HG03575 (cell line): ENCODE measurements around the gene TPST2.

Source experiments
- ATAC-seq: cut with Tn5 transposase; IDR thresholded peaks from one replicate; pipeline ENCODE4 v1.9.1; 2021; ENCODE audit not compliant: unreplicated experiment, insufficient number of reproducible peaks, low FRiP score; ENCODE audit errors: extremely low read depth

TPST2 gene

DNA sequence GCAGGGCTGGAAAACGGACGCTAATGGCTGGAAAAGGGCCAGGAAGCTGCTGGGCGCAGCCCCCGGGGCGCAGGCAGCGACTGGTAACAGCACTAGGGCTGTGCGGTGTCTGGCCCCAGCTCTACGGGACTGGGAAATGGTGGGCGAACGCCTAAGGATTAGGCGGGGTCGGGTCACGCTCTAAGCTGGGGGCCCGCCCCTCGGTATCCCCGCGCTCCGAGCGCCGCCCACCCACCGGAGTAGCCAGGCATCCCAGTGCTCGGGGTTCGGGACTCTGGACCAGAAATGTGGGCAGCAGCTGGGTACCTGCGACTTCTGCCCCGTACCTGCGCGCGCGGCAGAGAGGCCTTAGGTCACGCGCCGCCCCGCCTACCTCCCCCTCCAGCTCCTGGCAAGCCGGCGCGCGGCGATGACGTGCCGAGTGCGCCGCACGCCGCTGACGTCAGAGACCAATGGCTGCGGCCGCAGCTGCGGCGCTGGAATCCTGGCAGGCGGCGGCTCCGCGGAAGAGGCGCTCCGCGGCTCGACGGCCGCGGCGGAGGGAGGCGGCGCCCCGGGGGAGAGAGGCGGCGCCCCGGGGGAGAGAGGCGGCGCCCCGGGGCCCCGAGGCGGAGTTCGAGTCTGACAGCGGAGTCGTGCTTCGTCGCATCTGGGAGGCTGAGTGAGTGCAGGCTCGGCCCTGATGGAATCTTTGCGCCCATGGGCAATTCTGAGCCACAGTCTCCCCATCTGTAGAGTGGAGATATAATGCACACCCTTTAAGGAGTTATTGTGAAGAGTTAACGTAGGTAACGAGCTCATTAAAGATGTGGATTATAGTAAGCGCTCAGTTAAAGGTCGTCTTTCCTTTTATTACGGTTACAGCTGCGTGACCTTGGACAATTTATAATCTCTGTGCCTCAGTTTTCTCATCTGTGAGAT lies 106.2 kb downstream of the TPST2 start, which contains the start of the genes HPS4 and SRRD:
TSS of gene HPS4 (minus strand) at position 345 of the 921 bp plus-strand sequence. CDS start 2,021 bp downstream, outside the sequence.
TSS of gene SRRD (plus strand) at position 439 of the 921 bp plus-strand sequence. CDS start at position 453, 14 bp downstream.
- ATAC-seq = no peak

DNA sequence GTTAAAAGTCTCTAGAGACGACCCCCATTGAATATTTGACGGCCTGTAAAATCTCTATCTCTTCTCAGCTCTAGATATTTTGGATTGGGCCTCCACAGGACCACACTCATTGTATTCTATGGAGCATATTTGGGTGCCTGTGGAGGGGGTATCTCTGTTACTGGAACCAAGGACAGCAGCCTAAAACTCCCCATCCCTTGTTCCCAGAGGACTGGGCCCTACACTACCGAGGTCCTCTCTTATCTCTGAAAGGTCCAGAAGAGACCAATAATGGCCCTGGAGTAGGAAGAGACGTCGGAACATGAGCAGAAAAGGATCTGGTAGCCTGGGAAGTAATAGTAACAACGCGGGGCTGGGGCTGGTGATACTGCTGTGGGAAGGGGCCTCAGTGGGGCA lies 106.9 kb downstream of the TPST2 start:
- no peak for ATAC-seq

DNA sequence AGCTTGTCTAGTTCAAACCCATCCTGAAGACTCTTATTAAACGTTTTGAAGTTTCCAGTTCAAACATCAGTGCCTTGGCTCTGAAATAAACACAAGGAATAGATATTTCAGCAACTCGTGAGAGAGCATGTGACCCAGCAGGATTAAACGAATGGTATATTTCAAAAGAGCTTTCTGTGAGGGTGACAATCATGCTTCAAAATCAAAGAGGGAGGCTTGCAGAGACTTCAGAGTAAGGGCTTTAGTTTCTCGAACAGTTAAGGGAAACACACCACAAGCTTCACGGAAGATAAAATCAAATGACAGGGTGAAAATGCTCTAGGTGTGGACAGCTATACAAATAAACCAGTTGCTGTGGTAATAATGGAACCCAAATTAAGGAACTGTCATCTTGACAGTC lies 107.8 kb downstream of the TPST2 start:
- no peak for ATAC-seq

DNA sequence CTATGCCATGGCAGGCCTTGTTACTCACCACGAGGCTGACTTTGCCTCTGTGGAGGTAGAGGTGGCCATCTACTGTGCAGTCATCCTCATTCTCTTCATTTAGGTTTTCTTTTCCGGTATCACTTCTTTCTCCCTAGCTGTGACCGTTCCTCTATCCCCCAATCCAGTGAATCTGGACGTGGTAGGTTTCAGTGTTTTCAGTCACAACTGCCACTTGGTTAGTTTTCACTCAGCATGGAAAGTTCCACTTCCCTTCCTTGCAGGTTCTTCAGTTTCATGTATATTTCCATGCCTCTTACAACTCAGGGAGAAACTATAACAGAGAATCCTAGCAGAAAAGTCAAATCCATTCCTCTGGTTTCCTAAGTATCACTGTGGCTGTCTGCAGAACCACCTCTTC lies 108.2 kb downstream of the TPST2 start:
- no peak for ATAC-seq

DNA sequence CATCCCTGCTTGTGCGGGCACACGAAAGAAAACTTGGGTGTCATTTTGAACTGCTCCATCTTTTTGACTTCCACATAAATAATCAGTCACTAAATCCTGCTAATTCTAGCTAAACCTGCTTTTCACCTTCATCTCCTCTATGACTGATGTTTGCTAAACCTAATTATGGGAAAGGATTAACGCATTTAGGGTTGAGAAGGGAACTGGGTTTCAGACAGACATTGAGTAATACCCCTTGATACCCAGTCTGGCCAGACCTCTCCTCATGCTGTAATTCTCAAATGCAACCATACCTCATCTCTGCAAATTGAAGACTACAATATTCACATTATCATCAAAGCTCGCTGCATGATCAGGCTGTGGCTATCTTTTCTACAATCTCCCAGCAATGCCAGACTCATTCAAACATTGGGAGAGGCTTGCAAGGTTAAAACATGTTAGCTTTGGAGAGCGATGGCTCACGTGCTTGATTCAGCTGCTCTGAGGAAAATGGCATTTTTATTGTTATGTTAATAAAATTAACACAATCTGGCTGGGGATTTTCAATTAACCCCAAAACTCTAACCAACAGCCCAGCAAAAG lies 108.7 kb downstream of the TPST2 start:
- no peak for ATAC-seq

DNA sequence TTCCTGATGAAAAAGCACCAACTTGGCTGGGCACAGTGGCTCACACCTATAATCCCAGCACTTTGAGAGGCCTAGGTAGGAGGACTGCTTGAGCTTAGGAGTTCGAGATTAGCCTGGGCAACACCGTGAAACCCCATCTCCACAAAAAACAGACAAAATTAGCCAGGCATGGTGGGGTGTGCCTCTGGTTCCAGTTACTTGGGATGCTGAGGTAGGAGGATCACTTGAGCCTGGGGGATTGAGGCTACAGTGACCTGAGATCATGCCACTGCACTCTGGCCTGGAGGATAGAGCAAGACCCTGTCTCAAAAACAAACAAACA lies 109.4 kb downstream of the TPST2 start:
- no peak for ATAC-seq

DNA sequence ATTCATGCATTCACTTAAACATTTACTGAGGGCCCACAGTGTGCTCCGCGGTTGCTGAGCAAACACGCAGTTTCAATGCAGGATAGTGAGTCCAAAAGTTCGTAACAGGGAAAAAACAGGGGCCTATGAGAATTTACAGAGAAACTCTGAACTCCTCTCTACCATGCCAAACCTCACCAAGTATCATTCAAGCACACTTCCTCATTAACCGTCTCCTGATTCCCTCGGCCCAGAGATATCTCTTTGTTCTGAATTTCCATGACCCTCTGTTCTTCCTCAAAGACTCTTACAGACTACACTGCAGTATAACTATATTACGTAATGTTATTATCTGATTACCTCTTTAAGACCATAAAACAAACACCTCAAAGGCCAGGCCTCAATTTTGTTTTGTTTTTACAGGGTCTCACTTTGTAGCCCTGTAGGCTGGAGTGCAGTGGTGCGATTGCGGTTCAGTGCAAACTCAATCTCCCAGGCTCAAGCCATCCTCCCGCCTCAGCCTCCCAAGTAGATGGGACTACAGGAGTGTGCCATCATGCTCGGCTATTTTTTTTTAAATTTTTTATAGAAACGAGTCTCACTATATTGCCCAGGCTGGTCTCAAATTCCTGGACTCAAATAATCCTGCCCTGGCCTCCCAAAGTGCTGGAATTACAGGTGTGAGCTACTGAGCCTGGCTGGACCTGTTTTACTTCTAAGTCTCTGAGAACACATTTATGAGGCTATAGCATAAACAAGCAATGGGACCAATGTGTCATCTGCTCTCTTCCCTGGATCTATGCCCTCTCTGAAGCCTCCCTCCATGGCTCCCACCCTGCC lies 109.9 kb downstream of the TPST2 start:
- ATAC-seq = no peak

DNA sequence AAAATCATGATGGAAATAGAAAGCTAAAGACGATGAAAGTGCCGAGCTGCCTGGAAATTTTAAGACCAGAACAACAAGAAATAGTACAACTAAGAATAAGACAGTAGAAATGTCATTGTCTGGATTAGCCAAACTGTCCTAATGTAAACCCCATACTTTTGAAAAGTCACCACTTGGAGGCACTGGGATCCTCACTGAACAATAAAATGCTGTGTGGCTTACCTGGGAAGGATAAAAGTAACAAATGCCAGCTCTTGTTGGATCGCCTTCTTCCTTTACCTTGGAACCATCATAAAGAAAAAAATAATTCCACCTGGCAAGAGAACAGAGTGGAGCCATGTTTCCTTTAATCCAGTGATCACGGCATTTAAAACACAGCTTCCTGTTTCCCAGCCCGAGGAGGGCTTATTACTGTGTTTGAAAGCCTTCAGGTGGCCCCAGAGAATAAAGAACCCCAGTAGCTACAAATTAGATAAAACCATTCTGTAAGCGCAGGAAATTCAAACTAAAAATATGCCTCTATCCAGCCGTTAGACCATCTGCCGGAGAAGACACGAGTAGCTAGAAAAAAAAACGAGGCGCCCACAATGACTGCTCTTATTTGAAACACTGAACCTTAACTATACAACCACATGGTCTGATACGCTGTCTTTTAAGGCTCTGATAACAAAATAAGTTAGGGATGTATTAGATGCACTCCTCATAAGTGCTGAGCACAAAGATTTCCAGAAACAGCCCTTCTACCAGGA lies 110.7 kb downstream of the TPST2 start:
- ATAC-seq = no peak

DNA sequence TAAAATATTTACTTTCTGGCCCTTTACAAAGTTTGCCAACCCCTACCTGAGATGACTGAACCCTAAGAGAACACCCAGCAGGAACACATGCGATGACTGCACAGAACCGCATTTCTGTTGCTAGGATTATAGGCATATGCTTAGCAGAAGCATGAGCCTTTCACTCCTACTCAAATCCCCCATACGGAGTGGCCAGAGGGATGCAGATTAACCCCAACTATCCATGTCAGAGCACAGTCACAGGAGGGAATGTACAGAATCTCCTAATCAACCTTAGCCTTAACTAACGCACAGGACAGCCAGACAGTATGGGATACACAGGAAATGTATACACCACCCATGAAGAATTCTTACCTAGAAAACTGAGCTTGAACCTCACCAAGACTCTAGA lies 112.6 kb downstream of the TPST2 start:
- no peak for ATAC-seq

DNA sequence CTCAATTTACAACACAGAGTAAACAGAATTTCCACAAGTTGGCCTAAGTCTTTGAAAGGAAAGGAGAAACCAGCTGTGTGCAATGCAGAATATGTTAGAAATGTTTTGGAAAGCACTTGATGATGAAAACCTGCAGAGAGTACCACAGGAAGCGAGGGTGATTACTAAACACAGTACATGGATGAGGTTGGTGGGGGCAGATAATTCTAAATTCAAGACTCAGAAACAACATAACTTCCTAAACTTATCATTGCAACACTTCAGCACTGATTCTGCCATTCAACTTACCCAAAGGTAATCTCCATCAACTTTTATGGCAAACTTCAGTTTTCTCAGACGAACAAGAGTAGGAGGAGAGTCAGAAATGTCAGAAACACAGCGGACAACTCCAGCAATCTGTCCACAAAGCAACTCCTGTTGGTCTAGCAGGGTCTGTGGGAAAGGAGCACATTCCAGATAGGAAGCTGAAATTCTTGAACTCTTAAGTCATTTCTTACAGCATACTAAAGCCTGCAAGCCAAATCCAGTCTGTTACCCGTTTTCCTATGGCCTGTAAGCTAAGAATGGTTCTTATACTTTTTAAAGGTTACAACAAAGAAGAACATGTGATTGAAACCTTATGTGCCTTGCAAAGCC lies 113.1 kb downstream of the TPST2 start:
- no peak for ATAC-seq

DNA sequence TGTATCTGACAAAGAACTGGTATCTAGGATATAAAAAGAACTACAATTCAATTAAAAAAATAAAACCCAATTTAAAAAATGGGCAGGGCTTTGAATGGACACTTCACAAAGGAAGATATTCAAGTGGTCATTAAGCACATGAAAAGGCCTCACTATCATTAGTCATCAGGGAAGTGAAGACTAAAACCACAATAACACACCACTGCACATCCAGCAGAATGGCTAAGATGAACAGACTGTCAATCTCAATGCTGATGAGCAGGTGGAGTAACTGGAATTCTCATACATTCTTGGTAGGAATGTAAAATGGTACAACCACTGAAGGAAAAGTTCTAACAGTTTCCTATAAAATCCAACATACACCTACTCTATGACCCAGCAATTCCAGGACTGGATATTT lies 115.2 kb downstream of the TPST2 start:
- ATAC-seq = no peak
